Gastroesophageal sphincter (tissue), 4 donors: Measurements from ENCODE around the gene PARK7. TPM values are rescaled to one million over a fixed set of nuclear protein-coding genes. Genes with fewer than 3 reads are reported as not detected.

Experiments used
- ATAC-seq: fragments of 150-250 bp; one replicate; pipeline ENCODE4 v1.9.1; 2016; ENCODE audit warnings: mild to moderate bottlenecking, moderate library complexity
- H3K27ac ChIP-seq, 4 donors: fragments of 200-600 bp; sonication (generic) in 3 of 4; 1 replicate in 3 of 4; 2 replicates in 1 of 4; pipeline ENCODE4 v1.5.1; 2016 to 2019
- H3K27me3 ChIP-seq: fragments of 200-600 bp; sonication (generic); one replicate; pipeline ENCODE4 v1.5.1; 2019
- H3K36me3 ChIP-seq, 2 donors: fragments of 200-600 bp; sonication (generic); one replicate each; pipeline ENCODE4 v1.5.1; 2019; ENCODE audit warnings: control low read depth in 1 of 2
- H3K4me1 ChIP-seq, 3 donors: fragments of 200-600 bp; sonication (generic); 1 replicate in 2 of 3; 2 replicates in 1 of 3; pipeline ENCODE4 v1.5.1; 2016 to 2019; ENCODE audit warnings: control low read depth in 2 of 3
- H3K4me3 ChIP-seq, 2 donors: fragments of 200-600 bp; sonication (generic); one replicate each; pipeline ENCODE4 v1.5.1; 2019; ENCODE audit warnings: mild to moderate bottlenecking in 1 of 2, moderate library complexity in 1 of 2
- H3K9me3 ChIP-seq, 3 donors: fragments of 200-600 bp; sonication (generic); one replicate each; pipeline ENCODE4 v1.5.1; 2017 to 2019; ENCODE audit warnings: control low read depth in 2 of 3
- CTCF ChIP-seq, 4 experiments: fragments of 200-600 bp in 2 of 4; fragments of 450-650 bp in 2 of 4; sonication (generic) in 1 of 4; IDR thresholded peaks; one replicate each; pipeline ENCODE4 v1.5.1; 2017 to 2019; ENCODE audit warnings: antibody characterized with exemption in 4 of 4, mild to moderate bottlenecking in 2 of 4, moderate library complexity in 2 of 4
- EP300 ChIP-seq: sonication (generic); formaldehyde crosslinking; IDR thresholded peaks from one replicate; pipeline ENCODE4 v1.6.1; 2017; ENCODE audit warnings: antibody characterized with exemption, mild to moderate bottlenecking
- POLR2A ChIP-seq, 2 donors: fragments of 450-650 bp; IDR thresholded peaks; one replicate each; pipeline ENCODE4 v1.6.1; 2017; ENCODE audit warnings: antibody characterized with exemption in 2 of 2, mild to moderate bottlenecking in 2 of 2, moderate library complexity in 1 of 2
- POLR2AphosphoS5 ChIP-seq: sonication (generic); formaldehyde crosslinking; IDR thresholded peaks from one replicate; pipeline ENCODE4 v1.6.1; 2017; ENCODE audit warnings: antibody characterized with exemption
- WGBS, 2 donors: methylation state at CpG; one replicate each; pipeline ENCODE4 v1.1.5; 2018; ENCODE audit warnings: low coverage in 1 of 2; 5-methylcytosine and 5-hydroxymethylcytosine counted together
- total RNA-seq, 4 donors: library from RNA; depleted of rRNA; stranded (reverse); fragments of >200 nt; gene quantifications; one replicate each; pipeline ENCODE4 v1.1.0, GENCODE V29; 2016

The PARK7 gene
- total RNA-seq, 4 donors from 2014 or later = 208 to 250 (median 224) TPM

GRCh38 chr1:7938070-7938469 lies 23.4 kb upstream of the PARK7 start:
- peaks cover 0 to 15% (median 3%) of the 10 kb centered on the region in 3 donors for H3K4me1 ChIP-seq
- H3K9me3 ChIP-seq = no peaks in the 10 kb centered on the region
- peaks cover 67% of the 10 kb centered on the region for H3K27me3 ChIP-seq
- no peak overlapping the region for H3K4me3 ChIP-seq
- H3K27ac ChIP-seq = no peak overlapping the region
- TF ChIP-seq CTCF (IDR thresholded peaks at IDR 0.05) (no peak), POLR2A (IDR thresholded peaks at IDR 0.05) (no peak), POLR2AphosphoS5 (no peak), EP300 (no peak)
- ATAC-seq = no peak
- WGBS, 2 donors = 58 to 61% methylated on average over 3 of the region's 3 CpGs
- no peaks in the 10 kb centered on the region for H3K36me3 ChIP-seq

GRCh38 chr1:7940034-7940433 lies 21.5 kb upstream of the PARK7 start:
- H3K27ac ChIP-seq = no peak overlapping the region
- no peak overlapping the region for H3K4me3 ChIP-seq
- H3K9me3 ChIP-seq = no peaks in the 10 kb centered on the region
- WGBS, 2 donors = 55 to 65% methylated on average over 3 of the region's 3 CpGs
- H3K27me3 ChIP-seq = peaks cover 50% of the 10 kb centered on the region
- H3K36me3 ChIP-seq = no peaks in the 10 kb centered on the region
- H3K4me1 ChIP-seq = peaks cover 0 to 15% (median 3%) of the 10 kb centered on the region in 3 donors
- ATAC-seq = no peak
- TF ChIP-seq EP300 (no peak), POLR2AphosphoS5 (no peak), POLR2A (IDR thresholded peaks at IDR 0.05) (no peak), CTCF (IDR thresholded peaks at IDR 0.05) (no peak)

GRCh38 chr1:7940745-7941436 lies 20.6 kb upstream of the PARK7 start, which contains the start of gene TNFRSF9:
Gene TNFRSF9, minus strand, starts transcription at chr1:7940839. Its CDS starts 845 bp downstream, at chr1:7939994.
- Histone ChIP-seq H3K27ac (no peak within 1 kb of the TSS), H3K9me3 (no peaks in the 10 kb centered on the region), H3K27me3 (peaks cover 43% of the 10 kb centered on the region), H3K4me3 (no peak within 1 kb of the TSS), H3K4me1 (peaks cover 0 to 15% (median 3%) of the 10 kb centered on the region in 3 donors), H3K36me3 (no peaks in the 10 kb centered on the region)
- TF ChIP-seq CTCF (IDR thresholded peaks at IDR 0.05) (no peak), POLR2A (IDR thresholded peaks at IDR 0.05) (no peak), EP300 (no peak), POLR2AphosphoS5 (no peak)
- ATAC-seq = no peak
- WGBS, 2 donors = 52 to 59% methylated on average over 6 to 12 of the region's 14 CpGs

- peaks cover 0 to 15% (median 3%) of the 10 kb centered on the region in 3 donors for H3K4me1 ChIP-seq
- WGBS, 2 donors = 58 to 60% methylated on average over 8 to 9 of the region's 9 CpGs
- no peak for ATAC-seq
Measured at GRCh38 chr1:7941437-7941793, 20.1 kb upstream of the PARK7 start.

More at GRCh38 chr1:7941437-7941793, 20.1 kb upstream of the PARK7 start:
- H3K36me3 ChIP-seq = no peaks in the 10 kb centered on the region
- peaks cover 38% of the 10 kb centered on the region for H3K27me3 ChIP-seq
- H3K27ac ChIP-seq = no peak overlapping the region
- no peak overlapping the region for H3K4me3 ChIP-seq
- TF ChIP-seq CTCF (IDR thresholded peaks at IDR 0.05) (no peak), POLR2AphosphoS5 (no peak), POLR2A (IDR thresholded peaks at IDR 0.05) (no peak), EP300 (no peak)
- no peaks in the 10 kb centered on the region for H3K9me3 ChIP-seq
